IMR-90 (cell line): ENCODE data around the gene PSME4. TPM values are rescaled to one million over a fixed set of nuclear protein-coding genes. Genes with fewer than 3 reads are reported as not detected.

Experiments
- ATAC-seq: fragments of 200-7000 bp; cut with Tn5 transposase; 2 replicates; pipeline ENCODE4 v1.9.1; 2020; ENCODE audit warnings: low read depth, mild to moderate bottlenecking, moderate library complexity
- BruUV-seq: library from RNA; stranded (reverse); fragments of 400-500 nt; replicated peaks from 2 replicates; lab custom pipeline; 2021; lab: Mats Ljungman, UMichigan
- CTCF ChIA-PET: fragments of 300-600 bp; formaldehyde crosslinking; extraction: SDS; loops from one replicate; lab custom pipeline; 2021; ENCODE audit warnings: antibody characterized with exemption; lab: Yijun Ruan, JAX
- POLR2A ChIA-PET: fragments of 300-600 bp; sonication (Branson Sonifier 250); formaldehyde crosslinking; loops from one replicate; lab custom pipeline; 2022; ENCODE audit warnings: antibody characterized with exemption; ENCODE audit not compliant: unreplicated experiment; lab: Charles Lee
- DNase-seq: peaks from one replicate; pipeline ENCODE4 v3.0.0; 2013
- H2AFZ ChIP-seq: replicated peaks from 2 replicates; pipeline ENCODE3; 2013; ENCODE audit warnings: low read length, mild to moderate bottlenecking; ENCODE audit not compliant: poor library complexity
- H2AK5ac ChIP-seq: 2 replicates; pipeline ENCODE4 v1.6.1; 2013; ENCODE audit warnings: low read depth, low read length, inconsistent platforms
- H2AK9ac ChIP-seq: replicated peaks from 2 replicates; pipeline ENCODE3; 2013; ENCODE audit warnings: mild to moderate bottlenecking, low read depth, low read length, moderate library complexity; ENCODE audit not compliant: poor library complexity
- H2BK120ac ChIP-seq: 2 replicates; pipeline ENCODE4 v1.6.1; 2013; ENCODE audit warnings: low read depth, low read length, inconsistent platforms
- H2BK15ac ChIP-seq: 3 replicates; pipeline ENCODE4 v1.6.1; 2013; ENCODE audit warnings: low read depth, low read length, inconsistent platforms
- H2BK20ac ChIP-seq: 2 replicates; pipeline ENCODE4 v1.6.1; 2013; ENCODE audit warnings: low read depth, mild to moderate bottlenecking, inconsistent platforms, low read length, moderate library complexity
- H2BK5ac ChIP-seq: 2 replicates; pipeline ENCODE4 v1.6.1; 2013; ENCODE audit warnings: mild to moderate bottlenecking, low read depth, low read length, inconsistent platforms; ENCODE audit not compliant: poor library complexity, severe bottlenecking
- H3K14ac ChIP-seq: replicated peaks from 2 replicates; pipeline ENCODE4 v1.6.1; 2013; ENCODE audit warnings: low read depth, low read length, inconsistent platforms
- H3K18ac ChIP-seq: 2 replicates; pipeline ENCODE4 v1.6.1; 2013; ENCODE audit warnings: low read depth, low read length, control low read depth
- H3K23ac ChIP-seq: 2 replicates; pipeline ENCODE4 v1.6.1; 2013; ENCODE audit warnings: low read depth, low read length, inconsistent platforms
- H3K27ac ChIP-seq: 2 replicates; pipeline ENCODE4 v1.5.1; 2013; ENCODE audit warnings: mild to moderate bottlenecking, control low read depth, low read length; ENCODE audit not compliant: insufficient read depth
- H3K27me3 ChIP-seq: 2 replicates; pipeline ENCODE4 v1.6.1; 2013; ENCODE audit warnings: low read length; ENCODE audit not compliant: control insufficient read depth, insufficient read depth
- H3K36me3 ChIP-seq: 2 replicates; pipeline ENCODE4 v1.6.1; 2013; ENCODE audit warnings: low read length, mixed read lengths; ENCODE audit not compliant: control insufficient read depth, insufficient read depth
- H3K4ac ChIP-seq: 2 replicates; pipeline ENCODE4 v1.6.1; 2013; ENCODE audit warnings: low read depth, low read length, inconsistent platforms
- H3K4me1 ChIP-seq: 2 replicates; pipeline ENCODE4 v1.6.1; 2013; ENCODE audit warnings: low read length, mixed read lengths; ENCODE audit not compliant: control insufficient read depth, insufficient read depth
- H3K4me2 ChIP-seq: 2 replicates; pipeline ENCODE4 v1.6.1; 2013; ENCODE audit warnings: low read depth, mild to moderate bottlenecking, control low read depth, low read length, moderate library complexity
- H3K4me3 ChIP-seq: 2 replicates; pipeline ENCODE4 v1.5.1; 2013; ENCODE audit warnings: low read depth, mild to moderate bottlenecking, control low read depth, low read length, moderate library complexity; ENCODE audit not compliant: insufficient read depth
- H3K56ac ChIP-seq: 2 replicates; pipeline ENCODE4 v1.6.1; 2013; ENCODE audit warnings: low read length, inconsistent platforms; ENCODE audit not compliant: insufficient read depth; ENCODE audit errors: extremely low read depth
- H3K79me1 ChIP-seq, 2 experiments: 2 replicates each; pipeline ENCODE4 v1.6.1; 2013; ENCODE audit warnings: low read length in 2 of 2, inconsistent platforms in 1 of 2, low read depth in 1 of 2
- H3K9ac ChIP-seq: 2 replicates; pipeline ENCODE4 v1.6.1; 2013; ENCODE audit warnings: low read depth, low read length, control low read depth
- H3K9me1 ChIP-seq: 2 replicates; pipeline ENCODE4 v1.6.1; 2013; ENCODE audit warnings: low read length, inconsistent platforms; ENCODE audit not compliant: insufficient read depth
- H3K9me3 ChIP-seq: 2 replicates; pipeline ENCODE4 v1.6.1; 2013; ENCODE audit warnings: low read length; ENCODE audit not compliant: control insufficient read depth, insufficient read depth
- H4K20me1 ChIP-seq: 2 replicates; pipeline ENCODE4 v1.6.1; 2013; ENCODE audit warnings: low read length, inconsistent platforms; ENCODE audit not compliant: insufficient read depth
- H4K5ac ChIP-seq: 2 replicates; pipeline ENCODE4 v1.6.1; 2013; ENCODE audit warnings: mild to moderate bottlenecking, low read depth, low read length, control low read depth
- H4K8ac ChIP-seq, 2 experiments: 2 replicates each; pipeline ENCODE4 v1.6.1; 2013; ENCODE audit warnings: low read depth in 2 of 2, low read length in 2 of 2, control low read depth in 1 of 2, inconsistent platforms in 1 of 2
- H4K91ac ChIP-seq: 2 replicates; pipeline ENCODE4 v1.6.1; 2013; ENCODE audit warnings: low read depth, low read length, inconsistent platforms; ENCODE audit not compliant: insufficient read depth
- BHLHE40 ChIP-seq: fragments of 150-350 bp; IDR thresholded peaks from 2 replicates; pipeline ENCODE4 v1.6.1; 2016; ENCODE audit warnings: mild to moderate bottlenecking, low read depth, low read length
- CHD1 ChIP-seq: IDR thresholded peaks from 2 replicates; pipeline ENCODE4 v1.6.1; 2012; ENCODE audit warnings: low read depth, low read length, improper control_type of control experiment
- CTCF ChIP-seq: conservative IDR thresholded peaks from 2 replicates; pipeline ENCODE4 v1.5.1; 2012; ENCODE audit warnings: mild to moderate bottlenecking, low read depth, low read length, improper control_type of control experiment
- ELK1 ChIP-seq: fragments of 150-350 bp; IDR thresholded peaks from 2 replicates; pipeline ENCODE4 v1.6.1; 2016; ENCODE audit warnings: low read depth, mild to moderate bottlenecking, low read length, moderate library complexity, borderline replicate concordance
- FOS ChIP-seq: fragments of 150-350 bp; IDR thresholded peaks from 2 replicates; pipeline ENCODE4 v1.6.1; 2016; ENCODE audit warnings: low read depth, low read length
- MXI1 ChIP-seq: IDR thresholded peaks from 2 replicates; pipeline ENCODE4 v1.6.1; 2012; ENCODE audit warnings: low read depth, mild to moderate bottlenecking, low read length, moderate library complexity, borderline replicate concordance
- POLR2A ChIP-seq: IDR thresholded peaks from 2 replicates; pipeline ENCODE4 v1.6.1; 2012; ENCODE audit warnings: mild to moderate bottlenecking, low read depth, low read length
- RAD21 ChIP-seq: IDR thresholded peaks from 2 replicates; pipeline ENCODE4 v1.6.1; 2012; ENCODE audit warnings: low read length, improper control_type of control experiment
- RCOR1 ChIP-seq: IDR thresholded peaks from 2 replicates; pipeline ENCODE4 v1.6.1; 2012; ENCODE audit warnings: mild to moderate bottlenecking, low read length, improper control_type of control experiment; ENCODE audit not compliant: insufficient replicate concordance
- RFX5 ChIP-seq: IDR thresholded peaks from 2 replicates; pipeline ENCODE4 v1.8.0; 2012; ENCODE audit warnings: low read depth, mild to moderate bottlenecking, low read length, moderate library complexity
- SMC3 ChIP-seq: fragments of 150-350 bp; IDR thresholded peaks from 2 replicates; pipeline ENCODE4 v1.6.1; 2016; ENCODE audit warnings: low read depth, mild to moderate bottlenecking, antibody characterized with exemption, low read length, moderate library complexity
- USF2 ChIP-seq: fragments of 150-350 bp; IDR thresholded peaks from 2 replicates; pipeline ENCODE4 v1.6.1; 2017; ENCODE audit warnings: mild to moderate bottlenecking, antibody characterized with exemption, low read length, low read depth
- dilution Hi-C: fragments of 300-500 bp; cut with HindIII; formaldehyde crosslinking; loops from one replicate; pipeline ENCODE4 v1.14.3; 2018; ENCODE audit warnings: low sequenced_read_pairs; ENCODE audit not compliant: unreplicated experiment
- in situ Hi-C: fragments of 300-500 bp; cut with MboI; formaldehyde crosslinking; loops from 3 replicates; pipeline ENCODE4 v1.14.3; 2019; ENCODE audit warnings: low sequenced_read_pairs, inconsistent platforms, mixed read lengths
- intact Hi-C: fragments of 100-400 bp; cut with micrococcal nuclease; formaldehyde crosslinking; loops from 2 replicates; pipeline ENCODE4 v1.10.0; 2022
- polyA plus RNA-seq, 3 experiments: library from polyadenylated mRNA; depleted of rRNA; stranded (reverse); fragments of >200 nt; gene quantifications; 2 replicates each; pipeline ENCODE4 v1.2.3, GENCODE V29; 2012; ENCODE audit warnings: low replicate concordance in 1 of 3
- total RNA-seq: library from RNA; depleted of rRNA; stranded (reverse); fragments of >200 nt; gene quantifications from 2 replicates; pipeline ENCODE4 v1.2.3, GENCODE V29; 2012

PSME4 gene
- total and polyA plus RNA-seq, 2 of the 4 experiments (the other 2 are of a cell fraction): 28.2 to 61.3 TPM

- no peak for ATAC-seq
- no peak overlapping the region for H2BK15ac ChIP-seq
Observed at GRCh38 chr2:53991948-53992347, 21.2 kb upstream of the PSME4 start.

More at GRCh38 chr2:53991948-53992347, 21.2 kb upstream of the PSME4 start:
- no peak overlapping the region for H3K18ac ChIP-seq
- no peaks in the 10 kb centered on the region for H4K20me1 ChIP-seq
- H3K27me3 ChIP-seq: no peaks in the 10 kb centered on the region
- POLR2A ChIA-PET: interaction anchor here (0.6 kb wide), 1 partner anchor 106 kb away, joined by 3 read pairs; no protein-coding TSS in a partner anchor
- no peak overlapping the region for H2BK20ac ChIP-seq
- dilution Hi-C loops: no loop called here
- H2BK5ac ChIP-seq: no peak overlapping the region
- 0 out of 2 replicates have a peak, but pooled peaks cover under 1% of the 10 kb centered on the region for H3K4me1 ChIP-seq
- H2BK120ac ChIP-seq: no peak overlapping the region
- TF ChIP-seq SMC3: no peak
- no peak for TF ChIP-seq ELK1
- no peak for TF ChIP-seq POLR2A
- TF ChIP-seq RAD21: no peak
- no peak for TF ChIP-seq MXI1
- TF ChIP-seq RFX5: no peak
- TF ChIP-seq BHLHE40: no peak
- TF ChIP-seq USF2: no peak
- TF ChIP-seq RCOR1: no peak
- no peak for TF ChIP-seq CHD1
- no peak for TF ChIP-seq FOS
- TF ChIP-seq CTCF: no peak
- no peak overlapping the region for H3K56ac ChIP-seq
- no peak overlapping the region for H3K4me3 ChIP-seq
- H3K27ac ChIP-seq: no peak overlapping the region
- BruUV-seq: no TSS peak
- CTCF ChIA-PET: no interaction called here
- H2AK9ac ChIP-seq: no peak overlapping the region
- H4K8ac ChIP-seq: no peak overlapping the region
- DNase-seq: no peak
- no peak overlapping the region for H4K5ac ChIP-seq
- H3K14ac ChIP-seq: no peak overlapping the region
- H3K79me1 ChIP-seq: peaks cover 3 to 10% of the 10 kb centered on the region in 2 experiments; a peak in 2 of 4 replicates
- in situ Hi-C loops: no loop called here
- no peak overlapping the region for H3K4ac ChIP-seq
- intact Hi-C loops: no loop called here
- no peak overlapping the region for H2AK5ac ChIP-seq
- no peaks in the 10 kb centered on the region for H3K36me3 ChIP-seq
- no peak overlapping the region for H3K23ac ChIP-seq
- no peaks in the 10 kb centered on the region for H3K9me3 ChIP-seq
- H3K4me2 ChIP-seq: no peak overlapping the region
- no peak overlapping the region for H3K9ac ChIP-seq
- peaks cover 9% of the 10 kb centered on the region; the same call in 1 of the 2 replicates for H3K9me1 ChIP-seq
- no peak overlapping the region for H2AFZ ChIP-seq
- no peak overlapping the region for H4K91ac ChIP-seq
